Measurements from ENCODE around the gene RPS14.

The RPS14 gene

GRCh38 chr5:150401376-150402228, 47.9 kb downstream of the RPS14 start:
- DNase-seq (ENCODE audit: low read depth in 1 of 2, low spot score in 1 of 2): no peak

- no peak for DNase-seq (ENCODE audit: low read depth in 1 of 2, low spot score in 1 of 2)
Measured at GRCh38 chr5:150401076-150401375, 48.5 kb downstream of the RPS14 start.

GRCh38 chr5:150400316-150401075, 49.0 kb downstream of the RPS14 start:
- DNase-seq (ENCODE audit: low read depth in 1 of 2, low spot score in 1 of 2): no peak

- DNase-seq (ENCODE audit: low read depth in 1 of 2, low spot score in 1 of 2): no peak
Measured at GRCh38 chr5:150399524-150400211, 49.9 kb downstream of the RPS14 start.

GRCh38 chr5:150398722-150399523, 50.6 kb downstream of the RPS14 start:
- no peak for DNase-seq (ENCODE audit: low read depth in 1 of 2, low spot score in 1 of 2)

DNA sequence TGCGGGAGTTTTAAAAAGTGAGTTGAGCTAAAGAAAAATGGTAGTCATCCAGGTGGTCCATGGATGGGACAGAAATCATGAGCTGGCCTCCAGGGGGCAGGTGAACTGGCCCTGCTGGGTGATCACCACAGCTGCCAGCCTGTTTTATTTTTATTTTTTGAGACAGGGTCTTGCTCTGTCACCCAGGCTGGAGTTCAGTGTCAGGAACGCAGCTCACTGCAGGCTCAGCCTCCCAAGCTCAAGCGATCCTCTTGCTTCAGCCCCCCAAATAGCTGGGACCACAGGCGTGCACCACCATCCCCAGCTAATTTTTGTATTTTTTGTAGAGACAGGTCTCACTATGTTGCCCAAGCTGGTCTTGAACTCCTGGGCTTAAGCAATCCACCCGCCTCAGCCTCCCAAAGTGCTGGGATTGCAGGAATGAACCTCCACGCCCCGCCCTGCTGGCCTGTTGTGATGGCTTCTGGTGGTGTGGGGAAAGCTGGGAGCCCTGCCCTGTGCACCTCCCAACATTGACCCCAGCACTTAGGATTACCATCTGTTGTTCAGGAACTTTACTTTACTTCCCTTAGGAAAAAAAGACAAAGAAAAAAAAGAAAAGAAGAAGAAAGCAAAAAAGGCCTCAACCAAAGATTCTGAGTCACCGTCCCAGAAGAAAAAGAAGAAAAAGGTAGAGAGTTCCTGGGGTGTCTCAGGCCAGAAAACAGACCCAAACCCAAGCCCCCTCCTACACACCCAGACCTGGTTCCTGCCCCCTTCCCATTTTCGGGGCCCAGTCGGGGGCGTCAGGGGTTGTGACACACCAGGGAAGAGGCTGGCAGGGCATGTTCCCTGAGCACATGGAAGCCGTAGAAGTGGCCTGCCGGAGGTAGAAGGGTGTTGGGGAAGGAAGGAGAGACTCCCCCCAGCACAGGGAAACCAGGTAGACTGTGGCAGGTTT, 51.5 kb downstream of the RPS14 start:
- DNase-seq (ENCODE audit: low read depth in 1 of 2, low spot score in 1 of 2): no peak

DNA sequence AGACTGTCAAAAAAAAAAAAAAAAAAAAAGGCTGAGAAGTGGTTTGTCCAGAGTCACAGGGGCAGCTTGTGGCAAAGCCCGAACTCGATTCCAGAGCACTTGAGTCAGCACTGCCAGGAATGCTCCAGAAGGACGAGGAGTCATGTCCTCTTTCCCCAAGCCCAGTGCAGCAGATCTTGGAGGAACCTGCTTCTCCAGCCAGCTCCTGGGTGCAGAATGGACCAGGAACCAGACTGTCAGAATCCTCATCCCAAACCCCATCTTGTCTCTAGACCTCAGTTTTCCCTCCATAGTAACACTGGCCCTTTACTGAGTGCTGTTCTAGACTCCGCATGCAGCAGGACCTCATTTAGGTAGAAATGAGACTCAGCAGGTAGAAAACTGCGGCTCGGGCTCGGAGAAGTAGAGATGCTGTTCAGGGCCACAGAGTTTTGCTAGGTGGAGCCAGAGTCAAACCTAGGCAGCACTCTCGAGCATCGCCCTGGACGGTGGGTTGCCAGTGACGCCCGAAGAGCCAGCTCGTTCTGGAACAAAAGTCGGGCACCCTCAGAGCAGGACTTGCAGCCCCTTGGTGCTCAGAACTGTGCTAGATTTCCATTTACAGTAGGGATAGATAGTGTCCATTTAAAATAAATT, 52.3 kb downstream of the RPS14 start:
- DNase-seq (ENCODE audit: low read depth in 1 of 2, low spot score in 1 of 2): no peak

- DNase-seq (ENCODE audit: low read depth in 1 of 2, low spot score in 1 of 2): no peak
Measured at GRCh38 chr5:150396267-150396666, 53.3 kb downstream of the RPS14 start.

DNA sequence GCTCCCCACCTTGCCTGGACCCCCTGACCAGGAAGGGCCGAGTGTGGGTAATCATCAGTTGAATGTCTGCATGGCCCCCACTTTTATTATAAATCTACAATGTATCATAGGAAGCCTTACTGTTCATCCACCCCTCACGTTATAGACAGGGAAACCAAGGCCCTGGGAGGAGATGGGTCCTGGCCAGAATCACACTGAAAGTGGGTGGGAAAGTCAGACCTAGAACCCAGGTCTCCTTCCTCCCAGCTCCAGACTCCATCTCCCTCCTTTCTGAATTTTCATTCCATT, 53.9 kb downstream of the RPS14 start:
- DNase-seq (ENCODE audit: low read depth in 1 of 2, low spot score in 1 of 2): no peak

GRCh38 chr5:150394912-150395687, 54.4 kb downstream of the RPS14 start:
- DNase-seq (ENCODE audit: low read depth in 1 of 2, low spot score in 1 of 2): no peak

- DNase-seq (ENCODE audit: low read depth in 1 of 2, low spot score in 1 of 2): no peak
Measured at GRCh38 chr5:150394131-150394530, 55.4 kb downstream of the RPS14 start.

- no peak for DNase-seq (ENCODE audit: low read depth in 1 of 2, low spot score in 1 of 2)
Measured at GRCh38 chr5:150393096-150393645, 56.4 kb downstream of the RPS14 start.

GRCh38 chr5:150392680-150393079, 56.9 kb downstream of the RPS14 start:
- no peak for DNase-seq (ENCODE audit: low read depth in 1 of 2, low spot score in 1 of 2)

Data from activated T-helper 1 cell treated with anti-CD3 and anti-CD28 coated beads, Interleukin-2, amount 50 U/mL, for 16 hours (primary cell).